HCT116 (cell line): ENCODE measurements around the gene ROMO1. TPM values are rescaled to one million over a fixed set of nuclear protein-coding genes. Genes with fewer than 3 reads are reported as not detected.

Experiments
- ATAC-seq: fragments of 200-7000 bp; cut with Tn5 transposase; 2 replicates; pipeline ENCODE4 v1.9.1; 2020; ENCODE audit warnings: mild to moderate bottlenecking, moderate library complexity
- BruUV-seq: library from RNA; stranded (reverse); fragments of 400-500 nt; replicated peaks from 2 replicates; lab custom pipeline; 2021; lab: Mats Ljungman, UMichigan
- CTCF ChIA-PET: fragments of 300-600 bp; sonication (Branson Sonifier 250); formaldehyde crosslinking; loops from one replicate; lab custom pipeline; 2021; ENCODE audit warnings: antibody characterized with exemption; lab: Charles Lee
- POLR2A ChIA-PET: fragments of 300-600, 350-600 bp; sonication (Branson Sonifier 250); formaldehyde crosslinking; loops from one replicate; lab custom pipeline; 2021; ENCODE audit warnings: antibody characterized with exemption; lab: Charles Lee
- RAD21 ChIA-PET, 2 experiments: fragments of 300-600 bp; sonication (Branson Sonifier 250); formaldehyde crosslinking; loops; one replicate each; lab custom pipeline; 2023; ENCODE audit warnings: low total read pairs in 2 of 2; ENCODE audit not compliant: uncharacterized antibody in 2 of 2, unreplicated experiment in 2 of 2, low non-redundant PET in 1 of 2; lab: Charles Lee
- DNase-seq: peaks from one replicate; pipeline ENCODE4 v3.0.0-alpha.2; 2010; ENCODE audit warnings: low read depth, low spot score
- H2AFZ ChIP-seq: fragments of 200-600 bp; shearing (Covaris generic), sonication (generic); 2 replicates; pipeline ENCODE4 v1.6.1; 2017; ENCODE audit warnings: low read depth, mixed run types, mixed read lengths, antibody characterized with exemption, low read length; ENCODE audit not compliant: poor library complexity, severe bottlenecking
- H3K27ac ChIP-seq: 2 replicates; pipeline ENCODE4 v1.5.1; 2012; ENCODE audit warnings: low read depth, low read length
- H3K27me3 ChIP-seq: fragments of 200-600 bp; sonication (generic); 2 replicates; pipeline ENCODE4 v1.6.1; 2016; ENCODE audit warnings: mixed run types, low read length, mixed read lengths; ENCODE audit not compliant: insufficient read depth
- H3K36me3 ChIP-seq, 2 experiments: fragments of 200-500 bp in 1 of 2; fragments of 200-600 bp in 1 of 2; sonication (Bioruptor generic) in 1 of 2; sonication (generic) in 1 of 2; 2 replicates each; pipeline versions ENCODE4 v1.5.1 to v1.6.1; 2014 to 2016; ENCODE audit warnings: low read length in 2 of 2, inconsistent platforms in 1 of 2, mixed read lengths in 1 of 2, mixed run types in 1 of 2; ENCODE audit not compliant: insufficient read depth in 2 of 2, control insufficient read depth in 1 of 2
- H3K4me1 ChIP-seq, 2 experiments: fragments of 200-600 bp in 1 of 2; sonication (generic) in 1 of 2; 2 replicates each; pipeline versions ENCODE4 v1.5.1 to v1.6.1; 2012 to 2017; ENCODE audit warnings: low read length in 2 of 2, inconsistent platforms in 1 of 2, mild to moderate bottlenecking in 1 of 2, mixed read lengths in 1 of 2, mixed run types in 1 of 2, moderate library complexity in 1 of 2; ENCODE audit not compliant: insufficient read depth in 2 of 2, control insufficient read depth in 1 of 2
- H3K4me2 ChIP-seq: fragments of 200-600 bp; sonication (generic); 2 replicates; pipeline ENCODE4 v1.6.1; 2017; ENCODE audit warnings: mixed run types, low read length, mixed read lengths
- H3K4me3 ChIP-seq, 2 experiments: fragments of 200-600 bp in 1 of 2; sonication (generic) in 1 of 2; replicated peaks in 1 of 2; 2 replicates each; pipeline ENCODE4 v1.5.1; 2011 to 2016; ENCODE audit warnings: low read length in 2 of 2, control low read depth in 1 of 2, low read depth in 1 of 2, mild to moderate bottlenecking in 1 of 2, mixed read lengths in 1 of 2, mixed run types in 1 of 2
- H3K79me2 ChIP-seq: fragments of 200-600 bp; sonication (generic); 2 replicates; pipeline ENCODE4 v1.6.1; 2017; ENCODE audit warnings: mild to moderate bottlenecking, mixed run types, low read length, moderate library complexity, mixed read lengths; ENCODE audit not compliant: insufficient read depth
- H3K9ac ChIP-seq: fragments of 200-600 bp; sonication (generic); 2 replicates; pipeline ENCODE4 v1.6.1; 2016; ENCODE audit warnings: low read length, mixed read lengths
- H3K9me2 ChIP-seq: fragments of 200-600 bp; sonication (generic), shearing (Covaris generic); 2 replicates; pipeline ENCODE4 v1.6.1; 2017; ENCODE audit warnings: mixed run types, mild to moderate bottlenecking, moderate library complexity; ENCODE audit not compliant: insufficient read depth
- H3K9me3 ChIP-seq, 2 experiments: fragments of 200-500 bp in 1 of 2; fragments of 200-600 bp in 1 of 2; sonication (Bioruptor generic) in 1 of 2; sonication (generic) in 1 of 2; 2 replicates each; pipeline ENCODE4 v1.6.1; 2014 to 2017; ENCODE audit warnings: low read length in 2 of 2, mixed read lengths in 2 of 2, inconsistent platforms in 1 of 2, low read depth in 1 of 2, mild to moderate bottlenecking in 1 of 2, mixed run types in 1 of 2, moderate library complexity in 1 of 2; ENCODE audit not compliant: control insufficient read depth in 1 of 2, insufficient read depth in 1 of 2
- H4K20me1 ChIP-seq: fragments of 200-600 bp; sonication (generic), shearing (Covaris generic); 2 replicates; pipeline ENCODE4 v1.6.1; 2017; ENCODE audit warnings: mixed run types, mild to moderate bottlenecking, moderate library complexity; ENCODE audit not compliant: insufficient read depth
- CTCF ChIP-seq, 3 experiments: fragments of 200-600 bp in 1 of 3; sonication (generic) in 1 of 3; IDR thresholded peaks in 2 of 3; conservative IDR thresholded peaks in 1 of 3; 2 replicates each; pipeline ENCODE4 v1.5.1; 2012 to 2017; ENCODE audit warnings: low read depth in 2 of 3, low read length in 2 of 3, antibody characterized with exemption in 1 of 3, borderline replicate concordance in 1 of 3, control low read depth in 1 of 3, mild to moderate bottlenecking in 1 of 3, mixed read lengths in 1 of 3, mixed run types in 1 of 3, moderate library complexity in 1 of 3; ENCODE audit not compliant: insufficient read depth in 1 of 3
- EGR1 ChIP-seq: IDR thresholded peaks from 2 replicates; pipeline ENCODE4 v1.6.1; 2012; ENCODE audit warnings: low read depth
- POLR2AphosphoS5 ChIP-seq: IDR thresholded peaks from 2 replicates; pipeline ENCODE4 v1.6.1; 2011; ENCODE audit warnings: mild to moderate bottlenecking, low read depth, low read length, moderate library complexity
- RAD21 ChIP-seq: IDR thresholded peaks from 2 replicates; pipeline ENCODE4 v1.6.1; 2012; ENCODE audit warnings: low read depth, mild to moderate bottlenecking
- SIN3A ChIP-seq: IDR thresholded peaks from 2 replicates; pipeline ENCODE4 v1.6.1; 2012; ENCODE audit warnings: low read depth
- SP1 ChIP-seq: IDR thresholded peaks from 2 replicates; pipeline ENCODE4 v1.6.1; 2012; ENCODE audit warnings: low read depth
- TCF7L2 ChIP-seq: IDR thresholded peaks from 2 replicates; pipeline ENCODE4 v1.7.0; 2011; ENCODE audit warnings: borderline replicate concordance, inconsistent platforms; ENCODE audit not compliant: insufficient read depth, insufficient read length; ENCODE audit errors: extremely low read depth
- intact Hi-C: fragments of 100-400 bp; cut with micrococcal nuclease; formaldehyde crosslinking; loops from 2 replicates; pipeline ENCODE4 v1.10.0; 2022
- total RNA-seq: library from RNA; stranded (reverse); gene quantifications from one replicate; pipeline ENCODE4 v1.2.1, GENCODE V29; 2021; ENCODE audit not compliant: unreplicated experiment
- TF ChIP-seq, protein P1 (sequence below): IDR thresholded peaks from 2 replicates; pipeline ENCODE4 v1.6.1; 2012
- TF ChIP-seq, protein P2 (sequence below): IDR thresholded peaks from 2 replicates; pipeline ENCODE4 v1.6.1; 2012; ENCODE audit warnings: low read depth

Gene ROMO1
- total RNA-seq, 1 experiment from 2014 or later: 167 TPM

GRCh38 chr20:35710884-35711587, 11.8 kb downstream of the ROMO1 start:
- intact Hi-C loops: no loop called here
- BruUV-seq: TSS peak; percentile 0
- H3K4me3 ChIP-seq: no peak overlapping the region
- H3K4me1 ChIP-seq: no peaks in the 10 kb centered on the region
- H3K4me2 ChIP-seq: no peak overlapping the region
- H4K20me1 ChIP-seq: peaks cover 70% of the 10 kb centered on the region
- H3K27me3 ChIP-seq: no peaks in the 10 kb centered on the region
- no peak overlapping the region for H2AFZ ChIP-seq
- DNase-seq: no peak
- no peaks in the 10 kb centered on the region for H3K9me2 ChIP-seq
- TF ChIP-seq TCF7L2 (no peak), CTCF (IDR thresholded peaks at IDR 0.05 in 2 of 3, conservative IDR thresholded peaks at IDR 0.05 in 1 of 3; ENCODE audit: borderline replicate concordance in 1 of 3, insufficient read depth in 1 of 3, low read depth in 2 of 3, low read length in 2 of 3) (no peak), EGR1 (no peak), RAD21 (no peak), SIN3A (no peak), SP1 (no peak), POLR2AphosphoS5 (no peak)
- TF ChIP-seq, protein P1, sequence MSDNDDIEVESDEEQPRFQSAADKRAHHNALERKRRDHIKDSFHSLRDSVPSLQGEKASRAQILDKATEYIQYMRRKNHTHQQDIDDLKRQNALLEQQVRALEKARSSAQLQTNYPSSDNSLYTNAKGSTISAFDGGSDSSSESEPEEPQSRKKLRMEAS: no peak
- TF ChIP-seq, protein P2, sequence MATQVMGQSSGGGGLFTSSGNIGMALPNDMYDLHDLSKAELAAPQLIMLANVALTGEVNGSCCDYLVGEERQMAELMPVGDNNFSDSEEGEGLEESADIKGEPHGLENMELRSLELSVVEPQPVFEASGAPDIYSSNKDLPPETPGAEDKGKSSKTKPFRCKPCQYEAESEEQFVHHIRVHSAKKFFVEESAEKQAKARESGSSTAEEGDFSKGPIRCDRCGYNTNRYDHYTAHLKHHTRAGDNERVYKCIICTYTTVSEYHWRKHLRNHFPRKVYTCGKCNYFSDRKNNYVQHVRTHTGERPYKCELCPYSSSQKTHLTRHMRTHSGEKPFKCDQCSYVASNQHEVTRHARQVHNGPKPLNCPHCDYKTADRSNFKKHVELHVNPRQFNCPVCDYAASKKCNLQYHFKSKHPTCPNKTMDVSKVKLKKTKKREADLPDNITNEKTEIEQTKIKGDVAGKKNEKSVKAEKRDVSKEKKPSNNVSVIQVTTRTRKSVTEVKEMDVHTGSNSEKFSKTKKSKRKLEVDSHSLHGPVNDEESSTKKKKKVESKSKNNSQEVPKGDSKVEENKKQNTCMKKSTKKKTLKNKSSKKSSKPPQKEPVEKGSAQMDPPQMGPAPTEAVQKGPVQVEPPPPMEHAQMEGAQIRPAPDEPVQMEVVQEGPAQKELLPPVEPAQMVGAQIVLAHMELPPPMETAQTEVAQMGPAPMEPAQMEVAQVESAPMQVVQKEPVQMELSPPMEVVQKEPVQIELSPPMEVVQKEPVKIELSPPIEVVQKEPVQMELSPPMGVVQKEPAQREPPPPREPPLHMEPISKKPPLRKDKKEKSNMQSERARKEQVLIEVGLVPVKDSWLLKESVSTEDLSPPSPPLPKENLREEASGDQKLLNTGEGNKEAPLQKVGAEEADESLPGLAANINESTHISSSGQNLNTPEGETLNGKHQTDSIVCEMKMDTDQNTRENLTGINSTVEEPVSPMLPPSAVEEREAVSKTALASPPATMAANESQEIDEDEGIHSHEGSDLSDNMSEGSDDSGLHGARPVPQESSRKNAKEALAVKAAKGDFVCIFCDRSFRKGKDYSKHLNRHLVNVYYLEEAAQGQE: no peak
- no peak overlapping the region for H3K27ac ChIP-seq
- no peaks in the 10 kb centered on the region for H3K9me3 ChIP-seq
- peaks cover 98% of the 10 kb centered on the region for H3K79me2 ChIP-seq
- POLR2A ChIA-PET: no interaction called here
- CTCF ChIA-PET: no interaction called here
- RAD21 ChIA-PET: no interaction called here
- peaks cover 83 to 92% of the 10 kb centered on the region in 2 experiments for H3K36me3 ChIP-seq
- no peak for ATAC-seq
- no peak overlapping the region for H3K9ac ChIP-seq
